EH (cell line): ENCODE measurements around the gene KRT15.
A peak's percentile ranks its signal among the peaks of the same experiment; 100 is the strongest.

Experiments
- DNase-seq: peaks from one replicate; pipeline ENCODE4 v3.0.0-alpha.2; 2015; ENCODE audit warnings: low read depth

The KRT15 gene

DNA sequence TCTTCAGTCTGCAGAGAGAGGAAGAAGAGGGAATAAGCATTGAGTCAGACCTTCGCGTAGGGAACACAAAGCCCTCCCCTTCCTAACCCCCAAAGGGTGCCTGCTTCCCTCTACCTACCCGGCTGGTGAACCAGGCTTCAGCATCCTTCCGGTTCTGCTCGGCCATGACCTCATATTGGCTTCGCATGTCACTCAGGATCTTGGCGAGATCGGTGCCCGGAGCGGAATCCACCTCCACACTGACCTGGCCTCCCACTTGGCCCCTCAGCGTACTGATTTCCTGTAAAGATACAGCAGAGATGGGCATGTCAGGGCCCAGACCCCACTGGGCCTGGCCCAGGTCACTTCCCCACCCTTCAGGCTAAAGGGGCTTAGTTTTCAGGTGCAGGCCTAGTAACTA lies 5.6 kb upstream of the KRT15 start:
- DNase-seq: no peak

DNA sequence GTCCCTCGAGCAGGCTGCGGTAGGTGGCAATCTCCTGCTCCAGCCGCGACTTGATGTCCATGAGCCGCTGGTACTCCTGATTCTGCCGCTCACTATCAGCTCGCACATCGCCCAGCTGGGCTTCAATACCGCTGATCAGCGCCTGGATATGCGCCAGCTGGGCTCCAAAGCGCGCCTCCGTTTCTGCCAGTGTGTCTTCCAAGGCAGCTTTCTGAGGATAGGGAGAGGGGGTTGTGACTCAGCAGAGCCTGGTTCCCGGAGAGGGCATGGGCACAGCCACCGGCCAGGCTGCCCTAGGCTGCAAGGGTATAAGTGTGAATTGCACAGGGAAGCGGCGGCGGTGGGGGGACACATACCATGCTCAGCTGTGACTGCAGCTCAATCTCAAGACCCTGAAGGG lies 5.1 kb upstream of the KRT15 start:
- DNase-seq: no peak

DNA sequence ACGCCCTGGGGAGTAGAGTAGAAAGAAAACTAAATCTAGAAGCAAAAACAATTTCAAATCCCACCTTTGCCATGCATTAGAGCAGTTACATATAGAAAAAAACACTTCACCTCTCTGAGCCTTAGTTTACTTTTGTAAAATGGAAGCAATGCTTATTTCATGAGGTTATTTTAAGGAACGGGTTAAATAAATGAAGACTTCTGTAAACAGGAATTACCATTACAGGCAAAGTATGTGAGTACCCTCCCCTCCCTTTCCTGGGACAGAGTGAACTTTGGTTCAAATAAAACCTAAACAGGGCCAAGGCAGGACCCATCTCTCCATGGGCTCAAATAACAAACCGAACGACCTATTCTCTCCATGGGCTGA lies 4.5 kb upstream of the KRT15 start:
- DNase-seq: no peak

DNA sequence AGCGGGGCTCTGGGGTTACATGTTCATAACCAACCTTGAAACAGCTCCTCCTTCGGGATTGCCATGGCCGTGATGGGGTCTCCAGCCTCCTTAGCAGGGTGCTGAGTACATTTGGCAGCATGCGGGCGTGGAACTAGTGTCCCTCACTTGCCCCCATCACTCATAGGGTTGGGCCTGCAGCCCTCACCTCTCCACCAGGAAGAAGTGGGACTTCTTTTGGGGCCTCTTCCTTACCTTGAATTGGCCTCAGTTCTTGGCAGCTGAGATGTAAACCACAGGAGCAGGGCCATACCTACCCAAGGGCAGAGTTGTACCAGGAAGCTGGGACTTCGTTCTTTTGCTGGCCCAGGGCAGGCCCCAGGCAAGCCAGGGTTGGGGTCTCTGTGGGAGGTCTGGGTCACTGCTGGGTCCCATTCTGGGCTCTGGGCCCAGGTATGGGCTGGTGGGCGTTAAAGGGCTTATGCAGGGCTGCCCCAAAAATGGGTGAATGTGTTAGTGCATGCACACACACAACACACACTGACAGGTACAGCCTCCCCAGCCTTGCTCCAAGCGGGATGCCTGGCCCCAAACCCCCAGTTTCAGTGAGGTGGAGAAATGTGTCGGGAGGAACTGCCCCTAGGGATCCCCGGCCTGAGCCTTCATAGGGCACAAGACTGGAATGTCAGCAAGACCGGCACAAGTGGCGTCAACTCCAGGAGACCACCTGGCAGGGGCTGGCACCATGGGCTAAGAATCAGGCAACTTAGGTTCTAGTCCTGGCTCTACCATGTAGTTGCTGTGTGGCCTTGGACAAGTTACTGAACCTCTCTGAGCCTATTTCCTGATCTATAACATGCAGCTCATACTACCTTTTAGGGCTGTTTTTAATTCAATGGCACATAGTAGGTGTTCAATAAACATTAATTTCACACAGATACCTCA lies 3.9 kb upstream of the KRT15 start:
- DNase-seq: no peak

DNA sequence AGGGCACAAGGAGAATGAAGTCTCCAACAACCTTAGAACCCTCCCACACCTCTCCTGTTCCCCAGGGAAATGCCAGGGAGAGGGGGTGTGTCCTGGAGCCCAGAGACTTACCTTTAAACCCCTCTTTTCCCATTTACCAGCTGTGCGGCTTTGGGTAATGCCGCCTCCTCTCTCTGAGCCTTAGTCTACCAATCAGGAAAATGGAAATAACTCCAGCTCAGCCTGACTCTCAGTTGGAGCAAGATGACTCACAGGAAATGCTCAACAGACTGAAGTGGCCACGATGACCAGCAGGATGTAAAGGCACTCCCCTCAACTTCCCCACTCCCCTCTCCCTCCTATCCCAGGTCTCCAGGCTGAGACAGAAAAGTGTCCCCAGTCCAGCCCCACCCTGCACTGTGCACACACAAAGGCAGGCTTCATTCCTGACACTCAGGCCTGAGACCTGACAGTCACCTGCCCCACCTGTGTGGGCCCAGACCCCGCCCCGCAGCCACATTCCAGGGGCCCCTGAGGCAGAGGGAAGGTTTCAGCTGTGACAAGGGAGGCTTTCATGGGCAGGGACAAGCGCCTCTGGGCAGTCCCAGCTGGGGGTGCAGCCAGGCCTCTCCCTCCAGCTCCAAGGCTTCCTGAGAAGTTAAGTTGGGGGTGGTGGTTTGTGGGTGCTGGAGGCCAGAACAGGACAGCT lies 3.0 kb upstream of the KRT15 start:
- peak; percentile 92 for DNase-seq

DNA sequence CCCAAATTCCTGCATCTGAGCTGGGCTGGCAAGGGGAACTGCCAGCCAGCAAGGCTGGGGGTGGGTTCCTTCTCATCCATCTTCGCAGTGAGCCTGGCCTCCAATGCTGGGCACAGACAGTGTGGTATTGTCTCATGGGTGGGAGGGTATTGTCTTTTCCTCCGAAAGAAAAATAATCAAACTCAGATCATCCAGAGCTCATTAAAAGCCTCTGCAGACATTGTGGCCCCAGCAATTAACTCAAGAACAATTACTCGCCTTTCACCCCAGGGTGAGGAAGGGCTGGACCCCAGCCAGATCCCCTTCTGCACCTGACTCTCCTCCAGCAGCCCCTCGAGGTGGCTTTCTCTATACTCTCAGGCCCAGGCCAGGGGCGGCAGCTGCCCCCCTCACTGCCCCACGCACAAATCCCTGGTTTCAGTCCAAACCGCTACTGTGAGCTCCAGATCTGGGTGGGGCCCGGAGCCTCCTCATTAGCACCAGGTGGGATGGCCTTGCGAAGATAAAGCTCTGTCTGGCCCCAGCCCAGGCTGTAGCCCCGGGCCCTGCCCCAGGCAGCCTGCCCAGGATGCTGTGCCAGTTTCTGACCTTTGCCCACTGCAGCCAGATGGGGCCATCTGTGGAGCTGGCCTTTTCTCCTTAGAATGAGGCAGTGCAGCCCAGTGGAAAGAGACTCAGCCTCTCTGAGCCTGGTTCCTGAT lies 2.3 kb upstream of the KRT15 start:
- DNase-seq: peak; percentile 29

DNA sequence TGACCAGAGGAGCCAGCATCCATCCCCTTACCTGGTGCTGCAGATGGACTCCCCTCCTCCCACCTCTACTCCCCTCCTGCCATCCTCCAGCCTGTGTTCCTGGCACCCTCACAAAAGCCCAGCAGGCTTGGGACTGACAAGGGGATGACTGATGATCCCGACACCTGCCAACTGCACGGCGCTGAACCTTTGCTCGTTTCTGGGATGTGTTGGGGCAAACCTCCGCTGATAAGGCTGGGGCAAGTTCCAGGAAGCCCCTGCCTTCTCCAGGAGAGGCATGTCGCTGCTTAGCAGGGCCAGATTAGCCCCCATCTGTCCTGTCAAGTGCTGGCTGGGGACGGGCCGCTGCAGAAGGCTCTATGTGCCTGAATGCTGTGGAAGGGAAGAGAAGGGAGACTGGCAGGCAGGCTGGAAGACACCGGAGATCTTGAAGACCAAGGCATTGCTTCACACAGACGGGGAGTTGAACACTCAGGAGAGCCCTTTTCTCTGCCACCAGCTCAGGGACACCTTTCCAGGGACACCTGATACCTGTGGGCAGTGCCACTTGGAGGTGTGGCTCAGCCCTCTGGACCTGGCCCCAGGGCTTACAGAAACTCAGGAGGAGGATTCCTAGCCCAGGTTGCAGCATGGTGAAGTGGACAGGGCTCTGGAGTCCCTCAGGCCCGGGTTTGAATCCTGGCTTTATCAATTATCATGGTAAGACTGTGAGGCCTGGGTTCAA lies 973 bp upstream of the KRT15 start:
- DNase-seq: no peak

DNA sequence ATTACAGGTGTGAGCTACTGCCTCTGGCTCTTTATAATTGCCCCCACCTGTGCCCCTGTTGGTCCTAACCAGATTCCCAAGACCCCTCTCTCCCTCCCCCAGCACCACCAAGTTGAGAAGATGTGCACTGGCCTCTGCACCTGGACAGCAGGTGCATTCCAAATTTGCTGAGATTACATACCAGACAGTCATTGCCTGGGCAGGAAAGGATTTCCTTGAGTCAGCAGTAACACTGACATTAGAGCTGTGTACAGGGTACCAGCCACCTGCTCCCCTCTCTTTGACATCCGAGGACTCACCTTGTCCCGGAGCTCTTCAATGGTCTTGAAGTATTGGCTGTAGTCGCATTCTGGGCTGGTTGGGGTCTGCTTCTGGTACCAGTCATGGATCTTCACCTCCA lies 659 bp downstream of the KRT15 start:
- DNase-seq: no peak

DNA sequence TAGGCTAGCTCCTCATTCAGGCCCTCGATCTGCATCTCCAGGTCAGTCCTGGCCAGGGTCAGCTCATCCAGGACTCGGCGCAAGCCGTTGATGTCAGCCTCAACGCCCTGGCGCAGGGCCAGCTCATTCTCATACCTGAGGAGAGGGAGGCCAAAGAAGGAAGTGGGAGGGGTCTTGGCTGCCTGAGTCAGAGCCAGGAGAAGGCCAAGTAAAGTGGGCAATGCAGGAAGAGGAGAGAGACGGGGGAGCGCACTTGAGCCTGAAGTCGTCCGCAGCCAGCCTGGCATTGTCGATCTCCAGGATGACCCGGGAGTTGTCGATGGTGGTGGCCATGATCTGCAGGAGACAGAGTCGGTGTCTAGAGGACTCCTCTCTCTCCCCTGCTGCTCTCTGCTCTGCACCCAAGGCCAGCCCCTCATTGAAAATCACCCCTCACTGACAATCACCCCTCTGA lies 1.8 kb downstream of the KRT15 start:
- DNase-seq: no peak

DNA sequence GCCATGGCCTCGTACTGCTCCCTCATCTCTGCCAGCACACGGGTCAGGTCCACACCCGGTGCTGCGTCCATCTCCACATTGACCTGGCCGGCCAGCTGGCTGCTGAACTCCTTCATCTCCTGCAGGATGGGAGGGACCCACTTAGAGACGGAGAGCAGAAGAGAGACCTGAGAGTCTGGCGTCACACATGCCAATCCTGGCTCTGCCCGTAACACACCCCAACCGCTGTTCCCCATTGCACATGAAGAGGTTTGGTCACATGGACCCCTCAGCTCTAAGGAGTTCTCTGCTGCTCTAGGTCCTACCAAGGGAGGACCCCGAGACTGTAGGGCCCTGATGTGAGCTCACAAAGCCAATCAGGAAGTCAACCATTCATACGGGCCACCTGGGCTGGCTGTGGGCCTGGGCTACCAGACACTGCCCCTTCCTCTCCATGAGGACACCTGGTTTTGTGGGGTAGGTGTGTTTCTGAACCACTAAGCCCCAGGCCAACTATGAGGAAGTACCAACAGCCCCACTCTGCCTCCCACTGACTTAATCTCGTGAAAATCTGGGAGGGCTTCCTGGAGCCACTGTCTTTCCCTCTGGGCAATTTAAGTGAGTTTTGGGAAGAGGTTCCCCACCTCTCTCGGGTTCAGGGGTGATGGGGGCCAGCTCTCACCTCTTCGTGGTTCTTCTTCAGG lies 2.4 kb downstream of the KRT15 start:
- no peak for DNase-seq

DNA sequence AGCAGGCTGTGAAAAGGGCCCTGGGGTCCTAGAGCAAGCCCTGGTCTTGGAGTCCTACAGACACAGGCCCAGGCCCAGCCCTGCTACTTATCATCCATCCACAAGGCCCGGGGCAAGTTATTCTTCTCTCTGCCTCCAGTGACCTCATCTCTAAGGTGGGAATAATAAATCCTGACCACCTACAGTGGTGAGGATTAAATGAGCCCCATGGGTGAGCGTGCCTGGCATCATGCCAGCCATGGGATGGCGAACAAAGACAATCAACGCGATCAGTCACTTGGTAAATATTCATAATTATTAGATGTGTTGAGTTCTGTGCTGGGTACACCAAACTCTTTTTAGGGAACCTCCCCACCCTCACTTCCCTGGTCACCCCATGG lies 5.5 kb downstream of the KRT15 start:
- no peak for DNase-seq

DNA sequence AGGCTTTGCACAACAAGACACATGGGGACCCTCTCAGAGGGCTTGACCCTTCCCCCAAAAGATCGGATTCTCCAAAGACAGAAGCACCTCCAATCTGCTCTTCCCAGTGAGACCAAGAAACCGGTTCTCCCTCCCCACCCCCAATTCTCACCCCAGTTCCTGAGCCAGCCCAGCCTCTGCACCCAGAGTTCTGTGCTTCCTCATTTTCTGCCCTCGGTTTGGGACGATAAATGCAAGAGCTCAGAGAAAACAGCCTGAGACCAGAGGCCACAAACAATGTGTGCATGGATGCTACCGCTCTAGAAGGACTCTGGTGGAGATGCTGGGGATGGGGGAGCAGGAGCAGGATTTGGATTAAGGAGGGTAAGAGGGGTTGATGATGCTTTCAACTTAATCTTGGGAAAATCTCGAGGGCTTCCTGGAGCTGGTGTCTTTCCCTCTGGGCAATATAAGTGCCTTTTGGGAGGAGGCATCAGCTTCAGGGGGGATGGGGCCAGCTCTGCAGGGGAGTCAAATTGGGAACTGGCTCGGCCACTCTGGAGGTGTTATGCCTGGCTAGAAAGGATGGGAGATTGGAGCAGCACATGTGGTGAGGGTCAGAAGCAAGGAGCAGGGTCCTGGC lies 6.0 kb downstream of the KRT15 start:
- DNase-seq: no peak

DNA sequence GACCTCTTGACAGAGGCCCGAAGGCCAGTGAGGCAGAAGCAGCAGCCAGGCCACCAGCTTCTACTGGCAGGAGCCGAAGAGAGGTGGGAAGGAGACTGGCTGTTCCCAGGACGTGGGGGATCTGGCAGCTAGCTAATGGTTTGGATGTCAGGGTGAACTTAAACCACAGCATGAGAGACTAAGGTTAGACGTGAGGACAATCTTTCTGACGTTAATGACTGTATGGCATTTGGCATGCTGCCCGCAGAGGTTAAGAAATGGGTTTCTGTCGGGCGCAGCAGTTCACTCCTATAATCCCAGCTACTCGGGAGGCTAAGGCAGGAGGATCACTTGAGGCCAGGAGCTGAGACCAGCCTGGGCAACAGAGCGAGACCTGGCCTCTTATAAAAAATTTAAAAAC lies 7.0 kb downstream of the KRT15 start:
- DNase-seq: no peak

DNA sequence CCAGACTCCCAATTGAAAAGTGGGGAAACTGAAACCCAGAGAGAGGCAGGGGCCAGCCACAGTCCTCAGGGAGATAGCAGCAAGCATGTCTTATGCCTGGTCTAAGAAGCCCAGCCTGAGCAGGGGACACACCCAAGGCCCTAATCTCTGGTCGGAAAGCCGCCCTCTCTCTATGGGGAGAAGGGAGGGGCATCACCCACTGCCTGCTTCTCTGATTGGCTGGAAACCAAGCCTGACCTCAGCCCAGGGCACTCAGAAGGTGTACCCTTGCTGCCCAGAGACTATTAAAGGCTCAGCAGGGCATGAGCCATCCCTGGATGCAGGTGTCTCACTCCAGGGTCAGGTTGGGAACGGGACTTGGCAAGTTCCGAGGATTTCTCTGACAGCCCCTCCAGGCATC lies 7.6 kb downstream of the KRT15 start:
- DNase-seq: no peak

DNA sequence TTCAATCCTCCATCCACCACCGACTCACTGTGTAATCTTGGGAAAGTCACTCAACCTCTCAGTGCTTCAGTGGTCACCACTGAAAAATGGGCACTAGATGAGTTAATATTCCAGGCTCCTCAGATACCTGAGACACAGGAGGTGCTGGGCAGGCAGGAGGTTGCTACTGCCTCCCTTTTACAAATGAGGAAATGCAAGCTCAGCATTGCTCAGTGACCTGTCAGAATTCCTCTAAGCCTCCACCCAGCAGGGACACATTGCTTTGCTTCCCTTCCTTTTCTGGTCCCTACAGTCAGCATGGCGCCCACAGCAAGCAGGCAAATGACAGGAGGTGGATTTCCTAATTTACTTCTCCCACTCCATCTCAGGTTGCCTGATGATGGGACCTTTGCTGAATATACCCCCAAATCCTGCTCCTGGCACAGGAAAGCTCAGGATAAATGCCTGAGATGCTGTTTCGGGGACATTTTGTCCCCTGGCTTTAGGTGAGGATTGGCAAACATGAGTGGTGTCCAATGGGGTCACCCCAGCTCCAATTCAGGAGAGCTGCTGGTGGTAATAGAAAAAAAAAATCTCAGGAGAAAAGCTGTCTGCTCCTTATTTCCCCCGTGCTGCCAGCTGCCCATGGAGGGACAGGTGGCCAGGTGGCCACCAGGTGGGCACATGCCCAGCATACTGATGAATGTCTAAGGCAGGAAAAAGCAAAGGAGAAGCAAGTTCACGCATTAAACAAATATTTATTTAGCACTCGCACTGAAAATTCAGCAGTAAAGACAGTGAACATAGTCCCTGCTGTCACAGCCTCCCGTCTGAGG lies 8.2 kb downstream of the KRT15 start:
- DNase-seq: no peak

DNA sequence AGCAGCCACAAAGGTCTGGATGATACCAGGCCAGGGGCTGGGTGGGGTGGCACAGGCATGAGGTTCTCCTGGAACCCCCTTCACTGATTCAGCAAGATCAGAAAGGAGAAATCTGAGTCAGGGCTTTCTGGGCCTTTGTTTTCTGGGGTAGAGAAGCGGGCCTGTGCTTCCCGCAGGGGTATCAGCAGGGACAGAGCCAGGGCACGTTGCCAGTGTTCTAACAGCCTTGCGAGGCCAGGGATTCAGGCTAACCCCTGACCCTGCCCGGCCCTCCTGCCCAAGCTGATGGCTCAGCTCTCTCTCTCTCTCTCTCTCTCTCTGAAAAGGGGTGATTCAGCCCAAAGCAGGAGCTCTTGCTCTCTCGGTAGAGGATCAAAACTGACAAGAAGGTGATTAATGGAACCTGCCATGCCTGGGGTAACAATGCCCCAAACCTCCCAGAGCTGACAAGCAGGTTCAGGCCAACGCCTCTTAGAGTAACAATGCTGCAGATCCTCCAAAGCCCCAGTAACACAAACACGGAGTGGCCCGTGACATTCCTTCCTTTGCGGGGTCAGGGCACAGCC lies 11.3 kb downstream of the KRT15 start:
- DNase-seq: no peak

DNA sequence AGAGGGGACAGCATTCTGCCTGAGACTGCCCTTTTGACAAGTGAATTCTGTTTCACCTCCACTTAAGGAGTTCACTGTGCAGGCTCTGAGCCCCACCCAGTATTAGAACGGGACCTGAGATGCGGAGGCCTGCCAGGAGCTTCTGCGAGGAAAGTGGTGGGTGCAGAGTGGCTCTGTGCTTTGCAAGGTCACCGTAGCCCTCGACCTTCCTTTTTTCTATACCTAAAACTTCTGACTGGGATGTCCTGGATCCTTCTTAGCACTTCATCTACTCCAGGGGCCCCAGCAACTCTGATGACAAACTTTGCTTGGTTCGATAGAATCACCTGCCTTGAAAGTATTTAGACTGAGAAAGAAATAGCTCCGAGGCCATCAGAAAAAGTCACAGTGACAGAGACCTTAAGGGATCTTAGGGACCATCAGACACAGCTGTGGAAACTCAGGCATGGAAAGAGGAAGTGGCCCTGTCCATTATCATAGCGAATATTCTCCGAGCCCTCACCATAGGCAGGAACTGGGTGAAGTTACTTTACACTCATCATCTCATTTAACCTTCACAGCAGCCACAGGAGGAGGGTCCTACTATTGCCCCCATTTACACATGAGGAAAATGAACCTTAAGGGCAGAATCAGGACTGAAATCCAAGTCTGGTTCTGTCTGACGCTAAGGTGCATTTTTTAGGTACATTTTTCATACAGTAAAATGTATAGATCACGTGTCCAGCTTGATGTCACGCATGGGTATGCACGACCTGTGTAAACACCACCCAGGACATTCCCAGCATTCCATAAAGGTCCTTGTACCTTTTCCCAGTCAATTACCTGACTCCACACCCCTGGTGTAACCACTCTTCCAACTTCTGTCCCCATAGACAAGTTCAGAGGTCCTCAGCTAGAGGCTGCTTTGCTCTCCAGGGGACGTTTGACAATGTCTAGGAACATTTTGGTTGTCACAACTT lies 12.6 kb downstream of the KRT15 start:
- DNase-seq: no peak

DNA sequence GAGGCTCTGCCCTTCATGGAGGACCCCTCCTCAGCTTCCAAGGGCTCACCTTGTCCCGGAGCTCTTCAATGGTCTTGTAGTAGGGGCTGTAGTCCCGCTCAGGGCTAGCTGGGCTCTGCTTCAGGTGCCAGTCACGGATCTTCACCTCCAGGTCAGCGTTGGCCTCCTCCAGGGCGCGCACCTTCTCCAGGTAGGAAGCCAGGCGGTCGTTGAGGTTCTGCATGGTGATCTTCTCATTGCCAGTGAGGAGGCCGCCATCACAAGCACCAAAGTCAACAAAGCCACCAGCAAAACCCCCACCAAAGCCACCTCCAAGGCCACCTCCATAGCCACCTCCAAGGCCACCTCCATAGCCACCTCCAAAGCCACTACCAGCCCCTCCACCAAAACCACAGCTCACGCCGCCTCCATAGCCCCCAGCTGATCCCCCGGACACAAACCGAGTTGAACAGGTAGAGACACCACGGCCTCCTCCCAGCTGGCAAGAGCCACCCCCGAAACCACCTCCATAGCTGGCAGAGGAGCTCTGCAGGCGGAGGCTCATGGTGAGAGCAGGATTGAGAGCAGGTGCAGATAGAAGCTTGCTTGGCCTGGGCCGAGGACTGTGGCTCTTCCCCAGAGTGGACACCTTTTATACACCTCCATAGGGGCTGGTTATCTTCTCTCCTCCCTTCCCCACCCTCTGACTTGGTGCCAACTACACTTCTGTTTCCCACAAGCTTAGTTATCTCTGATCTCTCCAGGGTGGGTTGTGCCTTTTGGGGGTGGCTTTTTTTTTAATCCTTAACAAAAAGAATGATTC lies 13.5 kb downstream of the KRT15 start, which contains the start of gene KRT13:
Gene KRT13, minus strand, starts transcription at position 606 of the 802 bp plus-strand sequence. Its CDS starts 62 bp downstream, at position 544.
- no peak for DNase-seq
